Breast epithelium (tissue), 4 donors: ENCODE results near the gene PHLDA1. TPM values are rescaled to one million over a fixed set of nuclear protein-coding genes. Genes with fewer than 3 reads are reported as not detected.

Experiments used
- DNase-seq, 2 donors: peaks; one replicate each; pipeline ENCODE4 v3.0.0-alpha.2; 2019; ENCODE audit warnings: low spot score in 2 of 2
- H3K27ac ChIP-seq, 2 donors: fragments of 200-600 bp; sonication (generic) in 1 of 2; one replicate each; pipeline ENCODE4 v1.5.1; 2016 to 2019; ENCODE audit warnings: mild to moderate bottlenecking in 1 of 2
- H3K27me3 ChIP-seq, 2 donors: fragments of 200-600 bp; sonication (generic) in 1 of 2; one replicate each; pipeline versions ENCODE4 v1.5.1 to v1.6.0; 2017 to 2019; ENCODE audit warnings: control low read depth in 1 of 2, mild to moderate bottlenecking in 1 of 2
- H3K36me3 ChIP-seq: fragments of 200-600 bp; one replicate; pipeline ENCODE4 v1.5.1; 2019
- H3K4me1 ChIP-seq, 2 donors: fragments of 200-600 bp; sonication (generic); one replicate each; pipeline ENCODE4 v1.5.1; 2016 to 2019; ENCODE audit warnings: control low read depth in 1 of 2
- H3K4me3 ChIP-seq, 3 donors: fragments of 200-600 bp; sonication (generic); 1 replicate in 2 of 3; 2 replicates in 1 of 3; pipeline ENCODE4 v1.5.1; 2016 to 2019; ENCODE audit warnings: mild to moderate bottlenecking in 3 of 3, moderate library complexity in 2 of 3
- H3K9me3 ChIP-seq, 2 donors: fragments of 200-600 bp; sonication (generic) in 1 of 2; one replicate each; pipeline ENCODE4 v1.5.1; 2016 to 2019; ENCODE audit warnings: control low read depth in 1 of 2
- POLR2A ChIP-seq: fragments of 450-650 bp; IDR thresholded peaks from one replicate; pipeline ENCODE4 v1.6.1; 2016; ENCODE audit warnings: antibody characterized with exemption, mild to moderate bottlenecking, moderate library complexity
- POLR2AphosphoS5 ChIP-seq, 3 donors: sonication (generic); formaldehyde crosslinking; IDR thresholded peaks; one replicate each; pipeline ENCODE4 v1.6.1; 2017; ENCODE audit warnings: antibody characterized with exemption in 3 of 3
- intact Hi-C: fragments of 100-400 bp; cut with DNase I; formaldehyde crosslinking; loops from one replicate; pipeline ENCODE4 v1.15.1; 2023; ENCODE audit warnings: low total_unique reads
- total RNA-seq, 3 donors: library from RNA; depleted of rRNA; stranded (reverse); fragments of >200 nt; gene quantifications; one replicate each; pipeline ENCODE4 v1.1.0, GENCODE V29; 2016
- TF ChIP-seq, protein P1 (sequence below), 3 donors: fragments of 450-650 bp; IDR thresholded peaks; one replicate each; pipeline ENCODE4 v1.5.1; 2016 to 2017; ENCODE audit warnings: antibody characterized with exemption in 3 of 3, mild to moderate bottlenecking in 3 of 3, moderate library complexity in 3 of 3

PHLDA1 gene
- total RNA-seq, 3 donors from 2014 or later, result 5.8 to 32.6 (median 23.6) TPM

DNA sequence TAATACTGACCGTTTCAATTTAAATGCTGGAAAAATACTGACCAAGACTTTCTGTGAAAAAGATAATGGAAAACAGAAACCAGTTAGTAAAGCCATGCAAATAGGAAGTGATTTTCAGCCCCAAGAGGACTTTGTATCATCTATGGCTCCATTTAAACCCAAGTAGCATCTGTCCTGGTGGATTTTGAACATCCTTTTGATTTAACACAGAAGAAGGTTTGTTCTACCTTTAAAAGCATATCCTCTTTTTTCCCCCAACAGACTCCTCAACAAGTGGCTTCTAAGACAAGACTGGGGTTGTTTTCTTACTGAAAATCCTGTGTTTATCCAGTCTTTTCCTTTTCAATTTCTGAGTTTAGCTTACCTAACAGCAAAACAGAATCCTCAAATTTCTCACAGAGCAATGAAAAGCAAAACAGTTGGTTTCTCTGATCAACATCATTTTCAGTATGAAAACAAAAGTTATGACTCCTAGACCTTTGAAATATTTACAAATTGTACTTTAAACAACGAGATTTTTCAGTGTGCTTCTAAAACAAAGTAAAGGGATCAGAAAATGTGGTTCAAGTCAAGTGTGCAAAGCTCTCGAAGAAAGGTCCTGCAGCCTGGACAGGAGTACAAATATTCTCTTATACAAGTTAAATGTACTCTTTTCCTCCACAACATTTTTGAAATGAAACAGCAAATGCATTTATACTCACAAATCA, 2.9 kb downstream of the PHLDA1 start:
- TF ChIP-seq, protein P1, sequence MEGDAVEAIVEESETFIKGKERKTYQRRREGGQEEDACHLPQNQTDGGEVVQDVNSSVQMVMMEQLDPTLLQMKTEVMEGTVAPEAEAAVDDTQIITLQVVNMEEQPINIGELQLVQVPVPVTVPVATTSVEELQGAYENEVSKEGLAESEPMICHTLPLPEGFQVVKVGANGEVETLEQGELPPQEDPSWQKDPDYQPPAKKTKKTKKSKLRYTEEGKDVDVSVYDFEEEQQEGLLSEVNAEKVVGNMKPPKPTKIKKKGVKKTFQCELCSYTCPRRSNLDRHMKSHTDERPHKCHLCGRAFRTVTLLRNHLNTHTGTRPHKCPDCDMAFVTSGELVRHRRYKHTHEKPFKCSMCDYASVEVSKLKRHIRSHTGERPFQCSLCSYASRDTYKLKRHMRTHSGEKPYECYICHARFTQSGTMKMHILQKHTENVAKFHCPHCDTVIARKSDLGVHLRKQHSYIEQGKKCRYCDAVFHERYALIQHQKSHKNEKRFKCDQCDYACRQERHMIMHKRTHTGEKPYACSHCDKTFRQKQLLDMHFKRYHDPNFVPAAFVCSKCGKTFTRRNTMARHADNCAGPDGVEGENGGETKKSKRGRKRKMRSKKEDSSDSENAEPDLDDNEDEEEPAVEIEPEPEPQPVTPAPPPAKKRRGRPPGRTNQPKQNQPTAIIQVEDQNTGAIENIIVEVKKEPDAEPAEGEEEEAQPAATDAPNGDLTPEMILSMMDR (IDR thresholded peaks at IDR 0.05), result no peak
- no peak for TF ChIP-seq POLR2AphosphoS5 (IDR thresholded peaks at IDR 0.05)
- no peak for TF ChIP-seq POLR2A
- H3K4me1 ChIP-seq, result no peaks in the 10 kb centered on the region
- DNase-seq, result no peak
- H3K9me3 ChIP-seq, result no peaks in the 10 kb centered on the region
- peak overlapping the region; percentile 60 to 95 (median 82) for H3K4me3 ChIP-seq
- H3K36me3 ChIP-seq, result no peaks in the 10 kb centered on the region
- no peaks in the 10 kb centered on the region for H3K27me3 ChIP-seq
- peak overlapping the region; percentile 28 to 99 for H3K27ac ChIP-seq
- intact Hi-C loops, result no loop called here

DNA sequence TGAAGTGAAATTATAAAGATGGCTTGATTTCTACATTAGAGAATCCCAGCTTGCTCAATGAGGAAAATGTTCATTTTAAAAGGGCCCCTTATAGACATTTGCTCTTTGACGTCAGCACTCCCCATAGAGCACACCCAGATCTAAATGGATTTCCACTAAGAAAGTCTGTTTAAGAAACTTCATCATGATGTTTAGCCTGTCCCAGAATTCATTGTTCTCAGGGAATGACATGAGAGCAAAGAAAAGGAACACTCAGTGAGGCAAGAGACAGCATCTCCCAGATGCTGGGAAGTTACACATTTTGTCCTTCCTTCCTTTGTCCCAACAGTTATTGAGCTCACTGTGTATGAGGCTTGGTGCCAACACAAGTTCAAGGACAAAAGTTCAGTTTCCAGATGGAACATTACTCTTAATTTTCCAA, 4.9 kb downstream of the PHLDA1 start:
- DNase-seq, result no peak
- Histone ChIP-seq H3K36me3 (no peaks in the 10 kb centered on the region), H3K9me3 (no peaks in the 10 kb centered on the region), H3K27ac (no peak overlapping the region), H3K4me3 (no peak overlapping the region), H3K27me3 (no peaks in the 10 kb centered on the region), H3K4me1 (no peaks in the 10 kb centered on the region)
- no peak for TF ChIP-seq POLR2AphosphoS5 (IDR thresholded peaks at IDR 0.05)
- TF ChIP-seq, protein P1 (IDR thresholded peaks at IDR 0.05), result no peak
- no peak for TF ChIP-seq POLR2A
- intact Hi-C loops, result no loop called here

DNA sequence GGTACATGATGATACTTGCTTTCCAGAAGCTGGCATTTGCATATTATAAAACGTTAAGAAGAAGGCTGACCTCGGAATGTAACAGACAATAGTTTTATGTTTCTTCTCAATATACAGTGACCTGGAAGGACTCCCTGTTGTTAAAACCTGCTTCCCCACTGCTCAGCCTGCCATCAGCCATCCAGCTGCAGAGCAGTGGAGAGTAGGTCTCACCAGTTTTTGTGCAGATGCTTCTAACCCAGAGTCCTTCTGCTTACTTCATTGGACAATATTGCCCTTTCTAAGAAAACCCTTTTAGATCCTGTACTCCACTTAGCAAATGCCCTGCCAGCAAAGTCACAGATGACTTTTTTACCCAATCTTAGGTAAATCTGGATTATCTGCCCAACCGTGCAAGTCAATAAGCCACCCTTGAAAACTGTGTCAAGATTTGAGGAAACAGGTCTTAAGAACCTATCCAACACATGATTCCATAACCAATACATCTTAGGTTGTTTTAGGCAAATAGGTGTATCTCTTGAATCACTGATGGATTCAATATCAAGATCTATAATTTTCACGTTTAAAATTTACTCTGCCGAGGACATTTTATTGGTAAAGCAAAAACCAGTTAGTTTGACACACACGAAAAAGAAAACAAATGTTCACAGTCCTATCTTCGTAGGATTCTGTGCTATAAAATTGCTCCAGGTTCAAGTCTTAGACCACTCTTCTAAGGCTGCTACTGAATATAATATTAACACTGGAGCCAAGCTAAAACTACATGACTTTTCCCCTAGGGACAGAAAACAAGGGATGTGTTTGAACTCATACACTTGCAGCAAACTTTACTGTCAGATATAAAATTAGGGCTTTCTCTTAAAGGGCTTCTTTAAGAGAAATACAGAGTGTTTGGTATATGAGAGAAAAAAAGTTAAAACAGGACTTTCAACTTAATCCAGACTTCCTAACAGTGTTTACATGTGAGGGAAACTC, 5.7 kb downstream of the PHLDA1 start:
- Histone ChIP-seq H3K36me3 (no peaks in the 10 kb centered on the region), H3K27ac (no peak overlapping the region), H3K4me3 (no peak overlapping the region), H3K4me1 (no peaks in the 10 kb centered on the region), H3K9me3 (no peaks in the 10 kb centered on the region), H3K27me3 (no peaks in the 10 kb centered on the region)
- intact Hi-C loops, result no loop called here
- no peak for DNase-seq
- TF ChIP-seq, protein P1 (IDR thresholded peaks at IDR 0.05), result no peak

DNA sequence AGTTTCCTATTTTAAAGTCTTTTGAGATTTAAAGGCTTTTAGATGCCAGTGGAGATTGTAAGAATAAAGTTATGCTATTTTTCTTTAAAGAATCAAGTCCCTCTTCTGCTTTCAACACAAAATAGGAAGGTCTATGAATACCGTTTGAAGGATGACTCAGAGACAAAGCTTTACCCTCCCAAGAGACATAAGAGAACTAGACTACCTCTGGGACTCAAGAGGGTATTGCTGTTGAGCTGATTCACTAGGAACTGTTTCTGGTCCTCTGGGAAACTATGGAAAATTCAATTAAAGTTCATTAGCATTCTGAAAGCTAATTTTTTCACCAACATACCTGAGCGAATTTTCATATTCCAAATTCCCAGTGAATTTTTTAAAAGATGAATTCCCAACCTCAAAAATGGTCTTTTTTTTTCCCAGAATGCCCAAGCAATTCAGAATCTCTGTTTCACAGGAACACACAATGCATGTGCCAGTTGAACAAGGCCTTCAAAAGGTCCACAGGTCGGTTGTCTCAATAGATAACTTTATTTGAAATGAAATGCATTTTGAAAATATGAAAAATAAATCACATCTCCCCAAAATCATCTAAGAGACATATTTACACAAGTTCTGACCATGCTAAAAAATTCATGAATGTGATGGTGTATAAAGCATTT, 6.5 kb downstream of the PHLDA1 start:
- Histone ChIP-seq H3K27me3 (no peaks in the 10 kb centered on the region), H3K9me3 (no peaks in the 10 kb centered on the region), H3K27ac (no peak overlapping the region), H3K4me1 (no peaks in the 10 kb centered on the region), H3K4me3 (no peak overlapping the region), H3K36me3 (no peaks in the 10 kb centered on the region)
- DNase-seq, result no peak
- intact Hi-C loops, result no loop called here
- TF ChIP-seq, protein P1 (IDR thresholded peaks at IDR 0.05), result no peak
- TF ChIP-seq POLR2AphosphoS5 (IDR thresholded peaks at IDR 0.05) (no peak), POLR2A (no peak)
